Measurements from ENCODE around the gene H6PD.

The H6PD gene

DNA sequence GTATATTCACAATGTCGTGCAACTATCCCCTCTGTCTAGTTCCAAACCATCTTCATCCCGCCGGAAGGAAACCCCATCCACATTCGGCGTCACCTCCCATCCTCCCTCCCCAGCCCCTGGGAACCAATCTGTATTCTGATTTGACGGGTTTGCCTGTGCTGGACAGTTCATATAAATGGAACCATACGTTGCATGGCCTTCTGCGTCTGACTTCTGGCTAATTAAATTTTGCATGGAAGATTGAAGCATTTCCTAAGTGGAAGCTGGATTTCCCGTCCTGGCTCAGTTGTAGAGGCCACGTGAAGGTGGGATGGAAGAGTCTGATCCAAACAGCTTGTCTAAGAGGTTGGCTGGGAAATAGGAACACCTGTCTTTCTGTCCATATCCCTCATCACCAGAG, 72.7 kb downstream of the H6PD start:
- no peak overlapping the region for H3K4me2 ChIP-seq
- TF ChIP-seq, protein P1, sequence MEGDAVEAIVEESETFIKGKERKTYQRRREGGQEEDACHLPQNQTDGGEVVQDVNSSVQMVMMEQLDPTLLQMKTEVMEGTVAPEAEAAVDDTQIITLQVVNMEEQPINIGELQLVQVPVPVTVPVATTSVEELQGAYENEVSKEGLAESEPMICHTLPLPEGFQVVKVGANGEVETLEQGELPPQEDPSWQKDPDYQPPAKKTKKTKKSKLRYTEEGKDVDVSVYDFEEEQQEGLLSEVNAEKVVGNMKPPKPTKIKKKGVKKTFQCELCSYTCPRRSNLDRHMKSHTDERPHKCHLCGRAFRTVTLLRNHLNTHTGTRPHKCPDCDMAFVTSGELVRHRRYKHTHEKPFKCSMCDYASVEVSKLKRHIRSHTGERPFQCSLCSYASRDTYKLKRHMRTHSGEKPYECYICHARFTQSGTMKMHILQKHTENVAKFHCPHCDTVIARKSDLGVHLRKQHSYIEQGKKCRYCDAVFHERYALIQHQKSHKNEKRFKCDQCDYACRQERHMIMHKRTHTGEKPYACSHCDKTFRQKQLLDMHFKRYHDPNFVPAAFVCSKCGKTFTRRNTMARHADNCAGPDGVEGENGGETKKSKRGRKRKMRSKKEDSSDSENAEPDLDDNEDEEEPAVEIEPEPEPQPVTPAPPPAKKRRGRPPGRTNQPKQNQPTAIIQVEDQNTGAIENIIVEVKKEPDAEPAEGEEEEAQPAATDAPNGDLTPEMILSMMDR (conservative IDR thresholded peaks at IDR 0.05; ENCODE audit: low read depth, low read length), result no peak
- no peaks in the 10 kb centered on the region for H3K27me3 ChIP-seq (ENCODE audit: insufficient read depth, low read depth)
- no peak overlapping the region for H3K27ac ChIP-seq
- peaks cover 25% of the 10 kb centered on the region for H3K4me1 ChIP-seq (ENCODE audit: low read depth, poor library complexity, severe bottlenecking)
- no peak overlapping the region for H3K4me3 ChIP-seq (IDR thresholded peaks at IDR 0.05; ENCODE audit: insufficient read depth, low read depth, low read length)
- H4K20me1 ChIP-seq (ENCODE audit: insufficient read depth), result no peaks in the 10 kb centered on the region
- H2AFZ ChIP-seq (ENCODE audit: low read depth), result no peak overlapping the region
- no peak overlapping the region for H3K9ac ChIP-seq
- no peaks in the 10 kb centered on the region for H3K36me3 ChIP-seq (ENCODE audit: insufficient read depth)
- H3K79me2 ChIP-seq (ENCODE audit: insufficient read depth, low read depth), result peaks cover 66% of the 10 kb centered on the region

- Histone ChIP-seq H2AFZ (ENCODE audit: low read depth) (no peak overlapping the region), H3K9ac (no peak overlapping the region), H3K27ac (no peak overlapping the region), H3K36me3 (ENCODE audit: insufficient read depth) (no peaks in the 10 kb centered on the region), H3K4me1 (ENCODE audit: low read depth, poor library complexity, severe bottlenecking) (peaks cover 35% of the 10 kb centered on the region), H3K4me2 (no peak overlapping the region), H3K27me3 (ENCODE audit: insufficient read depth, low read depth) (no peaks in the 10 kb centered on the region), H3K4me3 (IDR thresholded peaks at IDR 0.05; ENCODE audit: insufficient read depth, low read depth, low read length) (no peak overlapping the region), H4K20me1 (ENCODE audit: insufficient read depth) (no peaks in the 10 kb centered on the region), H3K79me2 (ENCODE audit: insufficient read depth, low read depth) (peaks cover 69% of the 10 kb centered on the region)
- TF ChIP-seq, protein P1 (conservative IDR thresholded peaks at IDR 0.05; ENCODE audit: low read depth, low read length), result no peak
Measured at GRCh38 chr1:9308236-9308785, 73.7 kb downstream of the H6PD start.

DNA sequence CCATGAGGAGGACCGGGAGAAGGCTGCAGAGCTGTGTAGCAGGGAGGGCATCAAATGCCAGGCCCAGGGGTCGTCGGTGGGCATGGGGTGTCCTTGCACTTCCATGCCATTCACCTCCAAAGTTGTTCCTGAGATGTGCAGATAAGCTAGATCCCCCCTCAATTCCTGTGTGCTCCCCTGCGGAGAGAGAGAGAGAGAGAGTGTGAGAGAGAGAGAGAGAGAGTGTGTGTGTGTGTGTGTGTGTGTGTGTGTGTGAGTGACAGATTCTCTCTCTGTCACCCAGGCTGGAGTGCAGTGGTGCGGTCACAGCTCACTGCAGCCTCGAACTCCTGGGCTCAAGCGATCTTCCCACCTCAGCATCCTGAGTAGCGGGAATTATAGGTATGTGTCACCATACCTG, 74.5 kb downstream of the H6PD start:
- Histone ChIP-seq H3K27ac (no peak overlapping the region), H3K4me3 (IDR thresholded peaks at IDR 0.05; ENCODE audit: insufficient read depth, low read depth, low read length) (no peak overlapping the region), H3K9ac (no peak overlapping the region), H3K79me2 (ENCODE audit: insufficient read depth, low read depth) (peaks cover 70% of the 10 kb centered on the region), H4K20me1 (ENCODE audit: insufficient read depth) (no peaks in the 10 kb centered on the region), H3K36me3 (ENCODE audit: insufficient read depth) (no peaks in the 10 kb centered on the region), H2AFZ (ENCODE audit: low read depth) (no peak overlapping the region), H3K4me2 (no peak overlapping the region), H3K27me3 (ENCODE audit: insufficient read depth, low read depth) (no peaks in the 10 kb centered on the region), H3K4me1 (ENCODE audit: low read depth, poor library complexity, severe bottlenecking) (peaks cover 43% of the 10 kb centered on the region)
- TF ChIP-seq, protein P1 (conservative IDR thresholded peaks at IDR 0.05; ENCODE audit: low read depth, low read length), result no peak

DNA sequence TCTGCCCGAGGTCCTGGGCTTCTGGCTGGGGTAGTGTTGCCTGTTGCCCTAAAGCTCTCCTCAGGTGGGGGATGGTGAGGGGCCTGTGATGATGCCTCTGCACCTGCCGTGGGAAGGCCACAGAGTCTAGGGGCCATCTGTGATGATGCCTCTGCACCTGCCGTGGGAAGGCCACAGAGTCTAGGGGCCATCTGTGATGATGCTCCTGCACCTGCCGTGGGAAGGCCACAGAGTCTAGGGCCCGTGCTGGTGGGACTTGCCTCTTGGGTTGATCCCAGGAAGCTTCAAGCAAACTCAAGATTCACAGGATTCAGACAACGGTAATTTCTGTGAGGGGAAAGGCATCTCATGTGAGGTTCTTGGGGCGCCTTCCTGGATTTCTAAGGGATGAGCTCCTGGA, 75.4 kb downstream of the H6PD start:
- H3K79me2 ChIP-seq (ENCODE audit: insufficient read depth, low read depth), result peaks cover 65% of the 10 kb centered on the region
- TF ChIP-seq, protein P1 (conservative IDR thresholded peaks at IDR 0.05; ENCODE audit: low read depth, low read length), result no peak
- no peak overlapping the region for H3K27ac ChIP-seq
- no peak overlapping the region for H3K4me3 ChIP-seq (IDR thresholded peaks at IDR 0.05; ENCODE audit: insufficient read depth, low read depth, low read length)
- no peaks in the 10 kb centered on the region for H3K27me3 ChIP-seq (ENCODE audit: insufficient read depth, low read depth)
- peaks cover 52% of the 10 kb centered on the region for H3K4me1 ChIP-seq (ENCODE audit: low read depth, poor library complexity, severe bottlenecking)
- no peaks in the 10 kb centered on the region for H4K20me1 ChIP-seq (ENCODE audit: insufficient read depth)
- no peak overlapping the region for H3K9ac ChIP-seq
- H3K4me2 ChIP-seq, result peak overlapping the region; percentile 21; the same call in 1 of the 2 replicates
- no peak overlapping the region for H2AFZ ChIP-seq (ENCODE audit: low read depth)
- H3K36me3 ChIP-seq (ENCODE audit: insufficient read depth), result no peaks in the 10 kb centered on the region
